ENCODE data around the gene MMP25. TPM values are rescaled to one million over a fixed set of nuclear protein-coding genes. Genes with fewer than 3 reads are reported as not detected.

The MMP25 gene
- polyA plus RNA-seq, 1 donor (not counting 4 experiments of a cell fraction or from before 2014, with no cell fraction given), result 0.09 TPM

DNA sequence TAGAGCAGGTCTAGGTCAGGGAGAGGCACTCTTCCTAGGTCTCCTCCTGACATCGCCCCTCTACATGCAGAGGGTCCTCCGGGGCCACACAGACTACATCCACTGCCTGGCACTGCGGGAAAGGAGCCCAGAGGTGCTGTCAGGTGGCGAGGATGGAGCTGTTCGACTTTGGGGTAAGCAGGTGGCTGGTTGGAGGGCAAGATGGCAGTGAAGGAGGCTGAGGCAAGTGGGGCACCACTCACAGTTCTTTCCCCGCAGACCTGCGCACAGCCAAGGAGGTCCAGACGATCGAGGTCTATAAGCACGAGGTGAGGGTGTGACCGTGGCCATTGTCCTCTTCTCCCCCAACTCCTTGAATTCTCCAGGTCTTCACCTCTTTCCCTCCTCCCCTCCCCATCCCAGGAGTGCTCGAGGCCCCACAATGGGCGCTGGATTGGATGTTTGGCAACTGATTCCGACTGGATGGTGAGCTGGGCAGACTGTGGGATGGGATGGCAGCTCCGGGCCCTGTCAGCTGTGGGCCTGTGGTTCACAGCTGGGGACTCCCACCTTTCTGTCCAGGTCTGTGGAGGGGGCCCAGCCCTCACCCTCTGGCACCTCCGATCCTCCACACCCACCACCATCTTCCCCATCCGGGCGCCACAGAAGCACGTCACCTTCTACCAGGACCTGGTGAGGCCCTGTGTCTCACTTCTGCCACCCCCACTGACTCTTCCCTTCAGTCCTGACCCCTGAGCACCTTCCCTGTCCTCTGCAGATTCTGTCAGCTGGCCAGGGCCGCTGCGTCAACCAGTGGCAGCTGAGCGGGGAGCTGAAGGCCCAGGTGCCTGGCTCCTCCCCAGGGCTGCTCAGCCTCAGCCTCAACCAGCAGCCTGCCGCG, 19.5 kb upstream of the MMP25 start:
- no peak overlapping the region for H2AFZ ChIP-seq (ENCODE audit: control insufficient read depth, low read length)
- H3K4me2 ChIP-seq (ENCODE audit: control insufficient read depth, extremely low read depth, insufficient read depth, low read depth, low read length), result no peak overlapping the region
- DNase-seq (ENCODE audit: low read depth, low spot score) (no peak), FAIRE-seq (no peak)
- peaks cover 13 to 23% of the 10 kb centered on the region in 2 experiments for H3K36me3 ChIP-seq (ENCODE audit: control insufficient read depth in 2 of 2, extremely low read depth in 1 of 2, insufficient read depth in 2 of 2, low read length in 2 of 2)
- no peak for TF ChIP-seq EZH2 (IDR thresholded peaks at IDR 0.05; ENCODE audit: low read length)
- TF ChIP-seq, protein P1, sequence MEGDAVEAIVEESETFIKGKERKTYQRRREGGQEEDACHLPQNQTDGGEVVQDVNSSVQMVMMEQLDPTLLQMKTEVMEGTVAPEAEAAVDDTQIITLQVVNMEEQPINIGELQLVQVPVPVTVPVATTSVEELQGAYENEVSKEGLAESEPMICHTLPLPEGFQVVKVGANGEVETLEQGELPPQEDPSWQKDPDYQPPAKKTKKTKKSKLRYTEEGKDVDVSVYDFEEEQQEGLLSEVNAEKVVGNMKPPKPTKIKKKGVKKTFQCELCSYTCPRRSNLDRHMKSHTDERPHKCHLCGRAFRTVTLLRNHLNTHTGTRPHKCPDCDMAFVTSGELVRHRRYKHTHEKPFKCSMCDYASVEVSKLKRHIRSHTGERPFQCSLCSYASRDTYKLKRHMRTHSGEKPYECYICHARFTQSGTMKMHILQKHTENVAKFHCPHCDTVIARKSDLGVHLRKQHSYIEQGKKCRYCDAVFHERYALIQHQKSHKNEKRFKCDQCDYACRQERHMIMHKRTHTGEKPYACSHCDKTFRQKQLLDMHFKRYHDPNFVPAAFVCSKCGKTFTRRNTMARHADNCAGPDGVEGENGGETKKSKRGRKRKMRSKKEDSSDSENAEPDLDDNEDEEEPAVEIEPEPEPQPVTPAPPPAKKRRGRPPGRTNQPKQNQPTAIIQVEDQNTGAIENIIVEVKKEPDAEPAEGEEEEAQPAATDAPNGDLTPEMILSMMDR (optimal IDR thresholded peaks at IDR 0.05 in 1 of 3, IDR thresholded peaks at IDR 0.05 in 1 of 3, conservative IDR thresholded peaks at IDR 0.05 in 1 of 3; ENCODE audit: extremely low read depth in 1 of 3, insufficient read depth in 2 of 3, low read length in 3 of 3), result no peak
- H3K27me3 ChIP-seq (ENCODE audit: control insufficient read depth, extremely low read depth, insufficient read depth, low read length), result peaks cover 19% of the 10 kb centered on the region
- H3K27ac ChIP-seq (ENCODE audit: control insufficient read depth, insufficient read depth, low read length), result no peak overlapping the region
- dilution Hi-C loops (cut with MboI; ENCODE audit: extremely low pct_ligation_motif_present, low sequenced_read_pairs), result no loop called here
- H4K20me1 ChIP-seq (ENCODE audit: control insufficient read depth, extremely low read depth, insufficient read depth, low read length), result no peaks in the 10 kb centered on the region
- no peaks in the 10 kb centered on the region for H3K79me2 ChIP-seq (ENCODE audit: control insufficient read depth, insufficient read depth, low read length)
- no peaks in the 10 kb centered on the region for H3K9me3 ChIP-seq (ENCODE audit: control insufficient read depth, low read depth, low read length)
- no peak overlapping the region for H3K4me3 ChIP-seq (ENCODE audit: control insufficient read depth in 2 of 3, extremely low read depth in 1 of 3, insufficient read depth in 2 of 3, low read depth in 1 of 3, low read length in 3 of 3)
- H3K9ac ChIP-seq (ENCODE audit: control insufficient read depth, extremely low read depth, insufficient read depth, low read length), result no peak overlapping the region
- peaks cover 24% of the 10 kb centered on the region for H3K4me1 ChIP-seq (ENCODE audit: control insufficient read depth, extremely low read depth, insufficient read depth, low read length)
- no peaks in the 10 kb centered on the region for H3K9me1 ChIP-seq (ENCODE audit: control insufficient read depth, extremely low read depth, insufficient read depth, low read length)

DNA sequence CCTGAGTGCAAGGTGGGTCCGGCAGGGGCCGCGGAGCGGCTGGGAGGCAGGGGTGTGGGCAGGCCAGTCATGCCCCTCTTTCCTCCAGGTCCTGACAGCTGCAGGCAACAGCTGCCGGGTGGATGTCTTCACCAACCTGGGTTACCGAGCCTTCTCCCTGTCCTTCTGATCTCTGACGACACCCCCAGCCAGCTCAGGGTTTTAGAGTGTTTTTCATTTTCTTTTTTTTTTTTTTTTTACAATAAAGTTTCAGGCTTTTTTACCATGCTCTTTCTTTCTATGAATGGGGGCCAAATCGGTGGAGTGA, 18.9 kb upstream of the MMP25 start:
- Histone ChIP-seq H4K20me1 (ENCODE audit: control insufficient read depth, extremely low read depth, insufficient read depth, low read length) (no peaks in the 10 kb centered on the region), H3K4me1 (ENCODE audit: control insufficient read depth, extremely low read depth, insufficient read depth, low read length) (peaks cover 20% of the 10 kb centered on the region), H3K9me1 (ENCODE audit: control insufficient read depth, extremely low read depth, insufficient read depth, low read length) (no peaks in the 10 kb centered on the region), H3K9ac (ENCODE audit: control insufficient read depth, extremely low read depth, insufficient read depth, low read length) (no peak overlapping the region), H3K36me3 (ENCODE audit: control insufficient read depth in 2 of 2, extremely low read depth in 1 of 2, insufficient read depth in 2 of 2, low read length in 2 of 2) (peaks cover 11 to 22% of the 10 kb centered on the region in 2 experiments), H3K4me3 (ENCODE audit: control insufficient read depth in 2 of 3, extremely low read depth in 1 of 3, insufficient read depth in 2 of 3, low read depth in 1 of 3, low read length in 3 of 3) (no peak overlapping the region), H3K27me3 (ENCODE audit: control insufficient read depth, extremely low read depth, insufficient read depth, low read length) (peaks cover 19% of the 10 kb centered on the region), H3K27ac (ENCODE audit: control insufficient read depth, insufficient read depth, low read length) (no peak overlapping the region), H2AFZ (ENCODE audit: control insufficient read depth, low read length) (no peak overlapping the region), H3K4me2 (ENCODE audit: control insufficient read depth, extremely low read depth, insufficient read depth, low read depth, low read length) (no peak overlapping the region), H3K9me3 (ENCODE audit: control insufficient read depth, low read depth, low read length) (no peaks in the 10 kb centered on the region), H3K79me2 (ENCODE audit: control insufficient read depth, insufficient read depth, low read length) (no peaks in the 10 kb centered on the region)
- TF ChIP-seq EZH2 (IDR thresholded peaks at IDR 0.05; ENCODE audit: low read length), result no peak
- TF ChIP-seq, protein P1 (optimal IDR thresholded peaks at IDR 0.05 in 1 of 3, IDR thresholded peaks at IDR 0.05 in 1 of 3, conservative IDR thresholded peaks at IDR 0.05 in 1 of 3; ENCODE audit: extremely low read depth in 1 of 3, insufficient read depth in 2 of 3, low read length in 3 of 3), result no peak
- FAIRE-seq (no peak), DNase-seq (ENCODE audit: low read depth, low spot score) (no peak)
- dilution Hi-C loops (cut with MboI; ENCODE audit: extremely low pct_ligation_motif_present, low sequenced_read_pairs), result no loop called here

Data from keratinocyte (primary cell).